Activated T-cell treated with anti-CD3 and anti-CD28 coated beads, Interleukin-2, amount 50 U/mL, for 4 hours (primary cell): Measurements from ENCODE around the gene BFAR. TPM values are rescaled to one million over a fixed set of nuclear protein-coding genes. Genes with fewer than 3 reads are reported as not detected.

Source experiments
- ATAC-seq, 2 donors: fragments of 200-7000 bp; cut with Tn5 transposase; one replicate each; pipeline ENCODE4 v1.10.0; 2021
- DNase-seq: peaks from one replicate; pipeline ENCODE4 v3.0.0-alpha.2; 2020
- H3K27me3 Mint-ChIP-seq: one replicate; pipeline ENCODE4 v1.8.0; 2021; ENCODE audit warnings: low read depth, mixed read lengths
- H3K36me3 Mint-ChIP-seq: one replicate; pipeline ENCODE4 v1.8.0; 2022; ENCODE audit warnings: mixed read lengths; ENCODE audit not compliant: insufficient read depth
- H3K4me1 Mint-ChIP-seq: one replicate; pipeline ENCODE4 v1.8.0; 2021; ENCODE audit warnings: low read depth, mixed read lengths
- H3K4me3 Mint-ChIP-seq: one replicate; pipeline ENCODE4 v1.8.0; 2021; ENCODE audit warnings: mild to moderate bottlenecking, moderate library complexity, mixed read lengths
- H3K9me3 Mint-ChIP-seq: one replicate; pipeline ENCODE4 v1.8.0; 2021; ENCODE audit warnings: mixed read lengths
- total RNA-seq, 3 donors: library from RNA; stranded (reverse); gene quantifications; one replicate each; pipeline ENCODE4 v1.2.1, GENCODE V29; 2021

BFAR gene, protein sequence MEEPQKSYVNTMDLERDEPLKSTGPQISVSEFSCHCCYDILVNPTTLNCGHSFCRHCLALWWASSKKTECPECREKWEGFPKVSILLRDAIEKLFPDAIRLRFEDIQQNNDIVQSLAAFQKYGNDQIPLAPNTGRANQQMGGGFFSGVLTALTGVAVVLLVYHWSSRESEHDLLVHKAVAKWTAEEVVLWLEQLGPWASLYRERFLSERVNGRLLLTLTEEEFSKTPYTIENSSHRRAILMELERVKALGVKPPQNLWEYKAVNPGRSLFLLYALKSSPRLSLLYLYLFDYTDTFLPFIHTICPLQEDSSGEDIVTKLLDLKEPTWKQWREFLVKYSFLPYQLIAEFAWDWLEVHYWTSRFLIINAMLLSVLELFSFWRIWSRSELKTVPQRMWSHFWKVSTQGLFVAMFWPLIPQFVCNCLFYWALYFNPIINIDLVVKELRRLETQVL
- 10 to 100 TPM; 62.2 to 64.4 (median 63.6) TPM for total RNA-seq

GRCh38 chr16:14632693-14633569 is at the start of gene BFAR:
TSS of gene BFAR (plus strand) at chr16:14632951. CDS start at chr16:14644347, 11,396 bp downstream.
- H3K4me1 Mint-ChIP-seq = peaks cover 60% of the 10 kb centered on the region
- H3K36me3 Mint-ChIP-seq = peaks cover 12% of the 10 kb centered on the region
- peaks cover 3% of the 10 kb centered on the region for H3K9me3 Mint-ChIP-seq
- peak within 1 kb of the TSS; percentile 100 for H3K4me3 Mint-ChIP-seq
- ATAC-seq = peak; percentile 75 to 78
- H3K27me3 Mint-ChIP-seq = no peaks in the 10 kb centered on the region
- peak; percentile 99 for DNase-seq

- no peaks in the 10 kb centered on the region for H3K27me3 Mint-ChIP-seq
- H3K9me3 Mint-ChIP-seq = no peaks in the 10 kb centered on the region
- H3K4me3 Mint-ChIP-seq = no peak overlapping the region
- peaks cover 3% of the 10 kb centered on the region for H3K4me1 Mint-ChIP-seq
- H3K36me3 Mint-ChIP-seq = peaks cover 39% of the 10 kb centered on the region
- no peak for ATAC-seq
- no peak for DNase-seq
These were observed 47.5 kb upstream of the BFAR start for GRCh38 chr16:14585287-14585686.

DNA sequence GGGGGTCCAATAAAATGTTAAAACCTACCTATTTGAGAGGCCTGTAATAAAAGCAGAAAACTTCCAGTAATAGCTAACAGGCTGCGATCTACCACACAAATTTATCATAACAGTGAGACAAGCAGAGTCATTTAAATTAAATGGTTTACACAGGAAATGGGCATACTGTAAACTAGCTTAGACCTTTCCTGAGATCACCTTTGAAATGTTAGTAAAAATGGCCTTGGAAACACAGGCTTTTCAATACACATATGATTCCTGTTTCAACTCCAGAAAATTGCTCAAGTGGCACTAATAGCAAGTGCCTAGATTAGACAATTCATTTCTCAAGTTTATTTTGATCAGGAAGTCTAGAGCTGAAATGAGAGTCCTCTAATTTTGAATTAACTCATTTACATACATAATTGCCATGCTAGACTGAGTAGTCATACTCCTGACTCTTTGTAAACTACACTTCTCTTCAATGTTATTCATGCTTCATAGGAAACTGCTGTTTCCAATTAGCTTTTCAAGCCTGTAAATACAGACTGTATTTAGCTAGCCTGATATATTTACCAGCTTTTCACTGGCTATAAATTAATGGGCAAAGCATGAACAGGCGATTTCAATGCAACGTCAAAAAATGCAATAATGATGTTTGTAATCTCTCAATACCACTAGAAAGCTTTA is 46.0 kb upstream of the BFAR start:
- peaks cover 34% of the 10 kb centered on the region for H3K36me3 Mint-ChIP-seq
- peaks cover 3% of the 10 kb centered on the region for H3K4me1 Mint-ChIP-seq
- H3K4me3 Mint-ChIP-seq = no peak overlapping the region
- DNase-seq (no peak), ATAC-seq (no peak)
- no peaks in the 10 kb centered on the region for H3K9me3 Mint-ChIP-seq
- no peaks in the 10 kb centered on the region for H3K27me3 Mint-ChIP-seq

- no peak for DNase-seq
- no peak overlapping the region for H3K4me3 Mint-ChIP-seq
- no peaks in the 10 kb centered on the region for H3K4me1 Mint-ChIP-seq
- ATAC-seq = no peak
- no peaks in the 10 kb centered on the region for H3K9me3 Mint-ChIP-seq
- no peaks in the 10 kb centered on the region for H3K27me3 Mint-ChIP-seq
- H3K36me3 Mint-ChIP-seq = peaks cover 49% of the 10 kb centered on the region
These were observed 32.6 kb upstream of the BFAR start for GRCh38 chr16:14600164-14600563.

GRCh38 chr16:14602443-14602963 is 30.2 kb upstream of the BFAR start:
- no peaks in the 10 kb centered on the region for H3K9me3 Mint-ChIP-seq
- ATAC-seq = no peak
- no peaks in the 10 kb centered on the region for H3K27me3 Mint-ChIP-seq
- H3K4me1 Mint-ChIP-seq = no peaks in the 10 kb centered on the region
- H3K36me3 Mint-ChIP-seq = peaks cover 48% of the 10 kb centered on the region
- no peak for DNase-seq
- no peak overlapping the region for H3K4me3 Mint-ChIP-seq

- DNase-seq (no peak), ATAC-seq (no peak)
- no peaks in the 10 kb centered on the region for H3K9me3 Mint-ChIP-seq
- no peaks in the 10 kb centered on the region for H3K4me1 Mint-ChIP-seq
- no peak overlapping the region for H3K4me3 Mint-ChIP-seq
- H3K27me3 Mint-ChIP-seq = no peaks in the 10 kb centered on the region
- peaks cover 38% of the 10 kb centered on the region for H3K36me3 Mint-ChIP-seq
These were observed 26.6 kb upstream of the BFAR start for GRCh38 chr16:14606102-14606501.

GRCh38 chr16:14608111-14608566 is 24.6 kb upstream of the BFAR start:
- H3K36me3 Mint-ChIP-seq = peaks cover 32% of the 10 kb centered on the region

DNA sequence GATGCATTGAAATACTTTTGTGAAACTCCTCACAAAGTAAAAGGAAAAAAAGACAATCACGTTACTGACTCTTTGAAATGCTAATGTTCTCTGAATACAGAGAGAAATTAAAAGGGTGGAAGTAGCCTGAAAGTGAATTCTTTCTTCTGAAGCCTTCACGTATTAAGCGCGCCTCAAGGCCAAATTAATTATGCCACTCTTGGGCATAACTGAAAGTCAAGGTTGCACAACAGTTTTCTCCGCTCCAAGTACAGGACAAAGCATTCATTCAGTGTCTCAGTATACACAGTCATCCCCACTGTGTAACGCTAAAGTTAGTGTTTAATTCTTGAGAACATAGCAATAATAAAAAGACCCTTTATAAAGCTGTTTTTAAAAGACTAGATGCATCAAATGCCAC is 24.1 kb upstream of the BFAR start:
- no peak overlapping the region for H3K4me3 Mint-ChIP-seq
- no peaks in the 10 kb centered on the region for H3K4me1 Mint-ChIP-seq
- no peaks in the 10 kb centered on the region for H3K9me3 Mint-ChIP-seq
- H3K27me3 Mint-ChIP-seq = no peaks in the 10 kb centered on the region
- ATAC-seq = no peak
- peaks cover 30% of the 10 kb centered on the region for H3K36me3 Mint-ChIP-seq
- DNase-seq = no peak

More at GRCh38 chr16:14608111-14608566, 24.6 kb upstream of the BFAR start:
- no peak overlapping the region for H3K4me3 Mint-ChIP-seq
- no peaks in the 10 kb centered on the region for H3K27me3 Mint-ChIP-seq
- H3K9me3 Mint-ChIP-seq = no peaks in the 10 kb centered on the region
- DNase-seq (no peak), ATAC-seq (no peak)
- H3K4me1 Mint-ChIP-seq = no peaks in the 10 kb centered on the region

- Mint-ChIP-seq H3K36me3 (peaks cover 30% of the 10 kb centered on the region), H3K4me1 (no peaks in the 10 kb centered on the region), H3K9me3 (no peaks in the 10 kb centered on the region), H3K27me3 (no peaks in the 10 kb centered on the region), H3K4me3 (no peak overlapping the region)
- ATAC-seq (no peak), DNase-seq (no peak)
These were observed 23.0 kb upstream of the BFAR start for GRCh38 chr16:14609716-14610115.

GRCh38 chr16:14611660-14612059 is 21.1 kb upstream of the BFAR start:
- Mint-ChIP-seq H3K36me3 (peaks cover 41% of the 10 kb centered on the region), H3K27me3 (no peaks in the 10 kb centered on the region), H3K4me1 (no peaks in the 10 kb centered on the region), H3K4me3 (no peak overlapping the region), H3K9me3 (no peaks in the 10 kb centered on the region)
- no peak for ATAC-seq
- no peak for DNase-seq

GRCh38 chr16:14613991-14614390 is 18.8 kb upstream of the BFAR start:
- H3K27me3 Mint-ChIP-seq = no peaks in the 10 kb centered on the region
- peaks cover 40% of the 10 kb centered on the region for H3K36me3 Mint-ChIP-seq
- DNase-seq = no peak

GRCh38 chr16:14616280-14616679 is 16.5 kb upstream of the BFAR start:
- Mint-ChIP-seq H3K4me1 (no peaks in the 10 kb centered on the region), H3K27me3 (no peaks in the 10 kb centered on the region), H3K4me3 (no peak overlapping the region), H3K36me3 (peaks cover 36% of the 10 kb centered on the region), H3K9me3 (no peaks in the 10 kb centered on the region)
- DNase-seq (no peak), ATAC-seq (no peak)

More at GRCh38 chr16:14613991-14614390, 18.8 kb upstream of the BFAR start:
- no peaks in the 10 kb centered on the region for H3K4me1 Mint-ChIP-seq
- no peaks in the 10 kb centered on the region for H3K9me3 Mint-ChIP-seq
- H3K4me3 Mint-ChIP-seq = no peak overlapping the region
- no peak for ATAC-seq

DNA sequence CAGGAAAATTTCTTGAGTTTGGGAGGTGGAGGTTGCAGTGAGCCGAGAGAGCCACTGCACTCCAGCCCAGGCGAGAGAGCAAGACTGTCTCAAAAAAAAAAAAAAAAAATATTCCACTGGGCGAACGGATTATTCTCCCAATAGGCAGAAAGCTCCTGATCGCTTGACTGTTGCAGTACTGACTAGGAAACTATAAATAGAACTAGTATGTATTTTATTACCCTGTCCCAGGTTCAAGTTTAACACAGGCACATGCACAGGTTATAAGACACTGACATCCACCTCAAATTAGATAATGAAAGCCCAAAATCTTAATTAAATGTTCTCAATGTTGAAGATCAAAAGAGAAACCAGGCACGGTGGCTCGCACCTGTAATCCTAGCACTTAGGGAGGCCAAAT is 14.2 kb upstream of the BFAR start:
- Mint-ChIP-seq H3K4me1 (no peaks in the 10 kb centered on the region), H3K9me3 (no peaks in the 10 kb centered on the region), H3K27me3 (no peaks in the 10 kb centered on the region), H3K4me3 (no peak overlapping the region), H3K36me3 (peaks cover 31% of the 10 kb centered on the region)
- ATAC-seq (no peak), DNase-seq (no peak)

- H3K27me3 Mint-ChIP-seq = no peaks in the 10 kb centered on the region
These were observed 5.7 kb upstream of the BFAR start for GRCh38 chr16:14627078-14627477.

More at GRCh38 chr16:14627078-14627477, 5.7 kb upstream of the BFAR start:
- Mint-ChIP-seq H3K4me3 (no peak overlapping the region), H3K9me3 (peaks cover 3% of the 10 kb centered on the region), H3K36me3 (peaks cover 24% of the 10 kb centered on the region), H3K4me1 (peaks cover 29% of the 10 kb centered on the region)
- DNase-seq (no peak), ATAC-seq (no peak)
